Activated CD8-positive, alpha-beta memory T cell treated with anti-CD3 and anti-CD28 coated beads, Interleukin-2, amount 50 U/mL, for 1 hour (primary cell): ENCODE measurements around the gene RAB7B.
"Not testable (repeated sequence)": the region's sequence is repeated elsewhere in the genome, so short reads cannot be mapped to it uniquely, and the experiment has no call there.

Source experiments
- DNase-seq: peaks from one replicate; pipeline ENCODE4 v3.0.0-alpha.2; 2020; ENCODE audit errors: extremely low read depth

The RAB7B gene

GRCh38 chr1:206002871-206003801, at the start of gene RAB7B:
Gene RAB7B, minus strand, starts transcription at chr1:206003395. Its CDS starts 9,260 bp downstream, at chr1:205994135.
- DNase-seq = no peak

- not testable (repeated sequence) for DNase-seq
Measured at GRCh38 chr1:206052231-206052865, 49.2 kb upstream of the RAB7B start.

GRCh38 chr1:206050655-206051235, 47.5 kb upstream of the RAB7B start:
- DNase-seq = no peak

- DNase-seq = no peak
Measured at GRCh38 chr1:206049919-206050600, 46.9 kb upstream of the RAB7B start.

GRCh38 chr1:206049293-206049692, 46.1 kb upstream of the RAB7B start:
- no peak for DNase-seq

- DNase-seq = no peak
Measured at GRCh38 chr1:206048582-206048981, 45.4 kb upstream of the RAB7B start.

GRCh38 chr1:206047271-206047670, 44.1 kb upstream of the RAB7B start:
- no peak for DNase-seq

GRCh38 chr1:206041640-206042039, 38.4 kb upstream of the RAB7B start:
- no peak for DNase-seq

GRCh38 chr1:206040328-206040727, 37.1 kb upstream of the RAB7B start:
- DNase-seq = no peak

- no peak for DNase-seq
Measured at GRCh38 chr1:206039046-206039973, 36.1 kb upstream of the RAB7B start.

GRCh38 chr1:206037581-206037980, 34.4 kb upstream of the RAB7B start:
- no peak for DNase-seq

- no peak for DNase-seq
Measured at GRCh38 chr1:206036663-206037455, 33.7 kb upstream of the RAB7B start.

GRCh38 chr1:206035027-206035426, 31.8 kb upstream of the RAB7B start:
- DNase-seq = no peak

- DNase-seq = no peak
Measured at GRCh38 chr1:206032380-206033140, 29.4 kb upstream of the RAB7B start.

GRCh38 chr1:206030714-206031113, 27.5 kb upstream of the RAB7B start:
- no peak for DNase-seq

GRCh38 chr1:206030191-206030590, 27.0 kb upstream of the RAB7B start:
- DNase-seq = no peak

GRCh38 chr1:206029484-206029883, 26.3 kb upstream of the RAB7B start:
- no peak for DNase-seq

- DNase-seq = no peak
Measured at GRCh38 chr1:206025283-206025820, 22.2 kb upstream of the RAB7B start.

- no peak for DNase-seq
Measured at GRCh38 chr1:206023695-206024094, 20.5 kb upstream of the RAB7B start, which contains the start of gene CTSE. Gene CTSE, minus strand, starts transcription at chr1:206023895. Its CDS starts 104 bp downstream, at chr1:206023791.
